IPS-18c (cell line): Measurements from ENCODE around the gene TBX21.
"Not testable (repeated sequence)": the region's sequence is repeated elsewhere in the genome, so short reads cannot be mapped to it uniquely, and the experiment has no call there.

Source experiments
- H3K4me3 ChIP-seq: 2 replicates; pipeline ENCODE4 v1.7.0; 2013; ENCODE audit warnings: low read depth, mild to moderate bottlenecking, low read length, moderate library complexity; ENCODE audit not compliant: insufficient read depth
- H3K9me3 ChIP-seq: one replicate; pipeline ENCODE4 v1.6.1; 2013; ENCODE audit warnings: mild to moderate bottlenecking, low read length, moderate library complexity; ENCODE audit not compliant: control insufficient read depth, insufficient read depth

TBX21 gene

GRCh38 chr17:47738178-47738577, 5.1 kb downstream of the TBX21 start:
- Histone ChIP-seq H3K4me3 (no peak overlapping the region), H3K9me3 (no peaks in the 10 kb centered on the region)

GRCh38 chr17:47739150-47739549, 6.1 kb downstream of the TBX21 start:
- Histone ChIP-seq H3K9me3 (no peaks in the 10 kb centered on the region), H3K4me3 (no peak overlapping the region)

GRCh38 chr17:47739945-47740344, 6.9 kb downstream of the TBX21 start:
- not testable (repeated sequence) for H3K4me3 ChIP-seq, H3K9me3 ChIP-seq

GRCh38 chr17:47741109-47741792, 8.2 kb downstream of the TBX21 start:
- no peaks in the 10 kb centered on the region for H3K9me3 ChIP-seq
- no peak overlapping the region for H3K4me3 ChIP-seq

- Histone ChIP-seq H3K4me3 (no peak overlapping the region), H3K9me3 (no peaks in the 10 kb centered on the region)
Observed at GRCh38 chr17:47741793-47742145, 8.7 kb downstream of the TBX21 start.

GRCh38 chr17:47742319-47743181, 9.5 kb downstream of the TBX21 start:
- Histone ChIP-seq H3K4me3 (no peak overlapping the region), H3K9me3 (no peaks in the 10 kb centered on the region)

GRCh38 chr17:47744168-47745036, 11.4 kb downstream of the TBX21 start:
- H3K9me3 ChIP-seq = no peaks in the 10 kb centered on the region
- H3K4me3 ChIP-seq = no peak overlapping the region

GRCh38 chr17:47745037-47745380, 12.0 kb downstream of the TBX21 start:
- H3K4me3 ChIP-seq = no peak overlapping the region
- no peaks in the 10 kb centered on the region for H3K9me3 ChIP-seq

GRCh38 chr17:47751471-47751870, 18.4 kb downstream of the TBX21 start:
- Histone ChIP-seq H3K9me3 (no peaks in the 10 kb centered on the region), H3K4me3 (no peak overlapping the region)

- no peaks in the 10 kb centered on the region for H3K9me3 ChIP-seq
Observed at GRCh38 chr17:47757386-47757785, 24.4 kb downstream of the TBX21 start.

GRCh38 chr17:47760409-47761140, 27.5 kb downstream of the TBX21 start:
- H3K4me3 ChIP-seq = no peak overlapping the region
- no peaks in the 10 kb centered on the region for H3K9me3 ChIP-seq

More at GRCh38 chr17:47757386-47757785, 24.4 kb downstream of the TBX21 start:
- no peak overlapping the region for H3K4me3 ChIP-seq

GRCh38 chr17:47762728-47763127, 29.7 kb downstream of the TBX21 start:
- H3K9me3 ChIP-seq = no peaks in the 10 kb centered on the region

GRCh38 chr17:47763913-47764582, 31.0 kb downstream of the TBX21 start:
- H3K9me3 ChIP-seq = no peaks in the 10 kb centered on the region
- H3K4me3 ChIP-seq = no peak overlapping the region

More at GRCh38 chr17:47762728-47763127, 29.7 kb downstream of the TBX21 start:
- no peak overlapping the region for H3K4me3 ChIP-seq

- H3K4me3 ChIP-seq, H3K9me3 ChIP-seq: not testable (repeated sequence)
Observed at GRCh38 chr17:47773649-47774048, 40.6 kb downstream of the TBX21 start.

GRCh38 chr17:47774331-47774730, 41.3 kb downstream of the TBX21 start:
- Histone ChIP-seq H3K4me3 (no peak overlapping the region), H3K9me3 (no peaks in the 10 kb centered on the region)

GRCh38 chr17:47774987-47775580, 42.0 kb downstream of the TBX21 start:
- H3K9me3 ChIP-seq = no peaks in the 10 kb centered on the region
- H3K4me3 ChIP-seq = no peak overlapping the region
